Neural progenitor cell (in vitro differentiated cells): Measurements from ENCODE around the gene DNAJC5. TPM values are rescaled to one million over a fixed set of nuclear protein-coding genes. Genes with fewer than 3 reads are reported as not detected.
A peak's percentile ranks its signal among the peaks of the same experiment; 100 is the strongest.

Experiments used
- DNase-seq: peaks from one replicate; pipeline ENCODE4 v3.0.0-alpha.2; 2016; ENCODE audit warnings: low spot score
- H2AFZ ChIP-seq: fragments of 200-600 bp; sonication (generic); replicated peaks from 2 replicates; pipeline ENCODE4 v1.6.1; 2016; ENCODE audit warnings: antibody characterized with exemption
- H3F3A ChIP-seq: fragments of 200-600 bp; sonication (generic); 2 replicates; pipeline ENCODE4 v1.6.1; 2016; ENCODE audit warnings: antibody characterized with exemption, low read depth
- H3K27ac ChIP-seq: fragments of 200-600 bp; sonication (generic); 2 replicates; pipeline ENCODE4 v1.5.1; 2016; ENCODE audit warnings: mild to moderate bottlenecking
- H3K27me3 ChIP-seq: fragments of 200-600 bp; sonication (generic); 2 replicates; pipeline ENCODE4 v1.6.1; 2016; ENCODE audit warnings: mild to moderate bottlenecking, moderate library complexity
- H3K36me3 ChIP-seq: fragments of 200-600 bp; sonication (generic); 2 replicates; pipeline ENCODE4 v1.5.1; 2016
- H3K4me1 ChIP-seq: fragments of 200-600 bp; sonication (generic); 2 replicates; pipeline ENCODE4 v1.6.1; 2016; ENCODE audit warnings: mixed run types
- H3K4me2 ChIP-seq: fragments of 200-600 bp; sonication (generic); 2 replicates; pipeline ENCODE4 v1.6.1; 2016
- H3K4me3 ChIP-seq: fragments of 200-600 bp; sonication (generic); 2 replicates; pipeline ENCODE4 v1.5.1; 2016
- H3K79me2 ChIP-seq: fragments of 200-600 bp; sonication (generic); 2 replicates; pipeline ENCODE4 v1.6.1; 2016; ENCODE audit warnings: low read depth
- H3K9ac ChIP-seq: fragments of 200-600 bp; sonication (generic); 2 replicates; pipeline ENCODE4 v1.6.1; 2016
- H3K9me3 ChIP-seq: fragments of 200-600 bp; sonication (generic); 2 replicates; pipeline ENCODE4 v1.5.1; 2016; ENCODE audit warnings: low read depth
- H4K20me1 ChIP-seq: fragments of 200-600 bp; sonication (generic); 2 replicates; pipeline ENCODE4 v1.6.1; 2016; ENCODE audit warnings: low read depth
- H3K27ac Mint-ChIP-seq: 3 replicates; pipeline ENCODE4 v1.8.0; 2021; ENCODE audit warnings: mixed read lengths
- H3K27me3 Mint-ChIP-seq: 2 replicates; pipeline ENCODE4 v1.8.0; 2022; ENCODE audit warnings: low read depth, mild to moderate bottlenecking, inconsistent platforms, moderate library complexity, mixed read lengths; ENCODE audit not compliant: insufficient read depth
- H3K36me3 Mint-ChIP-seq: 3 replicates; pipeline ENCODE4 v1.8.0; 2021; ENCODE audit warnings: mixed read lengths
- H3K4me1 Mint-ChIP-seq: 3 replicates; pipeline ENCODE4 v1.8.0; 2021; ENCODE audit warnings: mixed read lengths
- H3K4me3 Mint-ChIP-seq: 3 replicates; pipeline ENCODE4 v1.8.0; 2021; ENCODE audit warnings: mild to moderate bottlenecking, moderate library complexity, mixed read lengths
- H3K9me3 Mint-ChIP-seq: 3 replicates; pipeline ENCODE4 v1.8.0; 2020; ENCODE audit warnings: mixed read lengths
- CTCF ChIP-seq: fragments of 200-600 bp; sonication (generic); IDR thresholded peaks from 2 replicates; pipeline ENCODE4 v1.5.1; 2017; ENCODE audit warnings: antibody characterized with exemption, mild to moderate bottlenecking
- EZH2 ChIP-seq: fragments of 200-600 bp; sonication (generic); IDR thresholded peaks from 2 replicates; pipeline ENCODE4 v1.6.1; 2017; ENCODE audit warnings: antibody characterized with exemption, mild to moderate bottlenecking, moderate library complexity
- EZH2phosphoT487 ChIP-seq: fragments of 200-600 bp; sonication (generic); IDR thresholded peaks from 2 replicates; pipeline ENCODE4 v1.6.1; 2017; ENCODE audit warnings: antibody characterized with exemption
- total RNA-seq: library from RNA; depleted of rRNA; stranded (reverse); fragments of >200 nt; gene quantifications from 2 replicates; pipeline ENCODE4 v1.2.3, GENCODE V29; 2015; ENCODE audit warnings: low replicate concordance

The DNAJC5 gene
- total RNA-seq, 1 donor from 2014 or later, result 17.2 TPM

DNA sequence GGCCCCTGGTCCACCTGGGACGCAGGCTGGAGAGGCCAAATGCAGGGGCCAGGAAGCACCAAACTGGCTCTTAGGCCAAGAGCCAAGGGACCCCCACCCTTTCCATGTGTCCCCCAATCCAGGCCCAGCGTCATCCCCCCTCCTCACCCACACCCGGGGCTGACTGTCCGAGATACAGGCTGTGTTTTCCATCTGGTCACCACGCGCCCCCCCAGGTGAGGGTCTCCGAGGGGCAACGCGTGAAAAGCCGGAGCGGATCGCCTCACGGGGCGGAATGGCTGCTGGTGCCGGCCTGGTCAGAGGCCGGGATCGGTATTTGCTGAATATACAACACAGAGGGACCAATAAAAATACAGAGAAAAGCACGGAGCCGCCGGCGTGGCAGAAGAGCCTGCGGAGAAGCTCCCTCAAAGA lies 38.8 kb upstream of the DNAJC5 start:
- H3F3A ChIP-seq, result peaks cover 29% of the 10 kb centered on the region
- no peak for DNase-seq
- H3K4me1 ChIP-seq, result peaks cover 40% of the 10 kb centered on the region

GRCh38 chr20:63857764-63858392 lies 37.0 kb upstream of the DNAJC5 start:
- H3K9ac ChIP-seq, result no peak overlapping the region
- Mint-ChIP-seq H3K36me3 (no peaks in the 10 kb centered on the region), H3K4me1 (peaks cover 36% of the 10 kb centered on the region), H3K4me3 (peak overlapping the region; percentile 65), H3K27me3 (peaks cover 4% of the 10 kb centered on the region), H3K27ac (peak overlapping the region; percentile 72), H3K9me3 (no peaks in the 10 kb centered on the region)
- H3K9me3 ChIP-seq, result no peaks in the 10 kb centered on the region
- peaks cover 29% of the 10 kb centered on the region for H3F3A ChIP-seq
- H3K79me2 ChIP-seq, result no peaks in the 10 kb centered on the region
- H3K4me1 ChIP-seq, result peaks cover 40% of the 10 kb centered on the region
- H3K36me3 ChIP-seq, result no peaks in the 10 kb centered on the region
- H2AFZ ChIP-seq, result no peak overlapping the region
- no peak for TF ChIP-seq EZH2
- TF ChIP-seq CTCF, result no peak
- TF ChIP-seq EZH2phosphoT487, result no peak
- no peak overlapping the region for H3K27ac ChIP-seq
- H4K20me1 ChIP-seq, result no peaks in the 10 kb centered on the region
- no peak overlapping the region for H3K4me3 ChIP-seq
- no peaks in the 10 kb centered on the region for H3K27me3 ChIP-seq
- DNase-seq, result no peak
- peak overlapping the region; percentile 65 for H3K4me2 ChIP-seq

More for the DNA sequence above, 38.8 kb upstream of the DNAJC5 start:
- H4K20me1 ChIP-seq, result no peaks in the 10 kb centered on the region
- Mint-ChIP-seq H3K27me3 (peaks cover 4% of the 10 kb centered on the region), H3K27ac (no peak overlapping the region), H3K9me3 (peaks cover 2% of the 10 kb centered on the region), H3K36me3 (no peaks in the 10 kb centered on the region), H3K4me1 (peaks cover 36% of the 10 kb centered on the region), H3K4me3 (peak overlapping the region; percentile 57)
- no peak for TF ChIP-seq EZH2
- TF ChIP-seq CTCF, result no peak
- no peak for TF ChIP-seq EZH2phosphoT487
- H3K4me3 ChIP-seq, result no peak overlapping the region
- no peaks in the 10 kb centered on the region for H3K9me3 ChIP-seq
- no peaks in the 10 kb centered on the region for H3K36me3 ChIP-seq
- H3K4me2 ChIP-seq, result peak overlapping the region; percentile 50
- H3K9ac ChIP-seq, result no peak overlapping the region
- no peaks in the 10 kb centered on the region for H3K27me3 ChIP-seq
- H3K27ac ChIP-seq, result no peak overlapping the region
- H3K79me2 ChIP-seq, result no peaks in the 10 kb centered on the region
- H2AFZ ChIP-seq, result no peak overlapping the region

GRCh38 chr20:63858393-63859165 lies 36.3 kb upstream of the DNAJC5 start:
- Histone ChIP-seq H3K4me2 (peak overlapping the region; percentile 65), H3K79me2 (no peaks in the 10 kb centered on the region), H3K4me1 (peaks cover 40% of the 10 kb centered on the region), H2AFZ (no peak overlapping the region), H3F3A (peaks cover 33% of the 10 kb centered on the region), H3K27ac (peak overlapping the region; percentile 20), H3K27me3 (no peaks in the 10 kb centered on the region), H3K4me3 (peak overlapping the region; percentile 10), H3K9ac (peak overlapping the region; percentile 22), H3K9me3 (no peaks in the 10 kb centered on the region), H4K20me1 (no peaks in the 10 kb centered on the region), H3K36me3 (no peaks in the 10 kb centered on the region)
- Mint-ChIP-seq H3K9me3 (no peaks in the 10 kb centered on the region), H3K36me3 (peaks cover 2% of the 10 kb centered on the region), H3K27me3 (peaks cover 4% of the 10 kb centered on the region), H3K4me1 (peaks cover 37% of the 10 kb centered on the region), H3K27ac (no peak overlapping the region), H3K4me3 (peak overlapping the region; percentile 65)
- peak; percentile 62 for DNase-seq
- TF ChIP-seq EZH2, result no peak
- TF ChIP-seq CTCF, result peak; percentile 35
